Nephron progenitor cell (in vitro differentiated cells): ENCODE measurements around the gene GP9.

Experiments used
- DNase-seq: peaks from one replicate; pipeline ENCODE4 v3.0.0; 2021
- H3K27ac Mint-ChIP-seq: 2 replicates; pipeline ENCODE4 v1.8.0; 2021; ENCODE audit warnings: mild to moderate bottlenecking, moderate library complexity, mixed read lengths
- H3K27me3 Mint-ChIP-seq: 2 replicates; pipeline ENCODE4 v1.8.0; 2021; ENCODE audit warnings: mild to moderate bottlenecking, low read depth, mixed read lengths; ENCODE audit not compliant: poor library complexity
- H3K36me3 Mint-ChIP-seq: 2 replicates; pipeline ENCODE4 v1.8.0; 2021; ENCODE audit warnings: low read depth, mixed read lengths
- H3K4me1 Mint-ChIP-seq: 2 replicates; pipeline ENCODE4 v1.8.0; 2021; ENCODE audit warnings: mixed read lengths
- H3K4me3 Mint-ChIP-seq: 2 replicates; pipeline ENCODE4 v1.8.0; 2021; ENCODE audit warnings: mild to moderate bottlenecking, moderate library complexity, mixed read lengths
- H3K9me3 Mint-ChIP-seq: 2 replicates; pipeline ENCODE4 v1.8.0; 2021; ENCODE audit warnings: mild to moderate bottlenecking, moderate library complexity, mixed read lengths
- TF ChIP-seq, protein P1 (sequence below): fragments of 200-600 bp; sonication (generic); IDR thresholded peaks from 2 replicates; pipeline ENCODE4 v1.5.0; 2021; ENCODE audit warnings: antibody characterized with exemption

GP9 gene

DNA sequence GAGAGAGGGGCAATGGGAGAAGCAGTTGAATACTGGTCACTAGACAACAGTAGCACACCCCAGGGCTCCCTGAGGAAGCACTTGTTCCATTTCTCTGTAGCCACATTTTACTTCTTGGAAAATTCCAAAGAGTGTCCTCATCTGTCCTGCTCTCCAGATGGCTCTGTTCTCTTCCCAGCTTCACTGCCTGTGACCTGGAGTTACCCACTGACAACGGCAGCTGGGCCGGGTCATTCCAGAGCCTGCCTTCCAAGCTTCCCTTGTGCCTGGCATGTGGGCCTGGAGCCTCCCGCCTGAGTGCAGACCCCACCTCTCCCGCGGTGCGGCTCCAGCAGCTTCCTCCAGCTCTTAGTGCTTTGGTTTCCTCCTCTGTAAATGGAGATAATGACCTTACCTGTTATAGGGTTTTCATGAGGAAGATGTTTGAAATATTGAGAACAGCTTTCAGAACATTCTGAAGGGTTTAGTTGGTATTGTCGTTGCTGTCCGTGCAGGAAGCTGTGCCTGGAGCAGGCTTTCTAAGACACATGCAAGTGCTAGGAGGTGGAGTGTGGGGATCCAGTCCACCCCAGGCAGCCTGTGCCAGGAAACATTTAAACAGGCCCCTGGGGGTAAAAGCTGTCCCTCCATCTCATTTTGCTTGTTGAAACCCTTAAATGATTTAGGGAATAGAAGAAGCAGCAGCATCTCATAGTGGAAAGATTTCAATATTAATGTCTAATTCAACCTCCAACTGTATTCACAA, 34.7 kb upstream of the GP9 start:
- no peak overlapping the region for H3K27ac Mint-ChIP-seq
- H3K4me3 Mint-ChIP-seq = peak overlapping the region; percentile 61
- H3K4me1 Mint-ChIP-seq = peaks cover 10% of the 10 kb centered on the region
- peaks cover 30% of the 10 kb centered on the region for H3K27me3 Mint-ChIP-seq
- no peak for DNase-seq
- no peaks in the 10 kb centered on the region for H3K36me3 Mint-ChIP-seq
- TF ChIP-seq, protein P1, sequence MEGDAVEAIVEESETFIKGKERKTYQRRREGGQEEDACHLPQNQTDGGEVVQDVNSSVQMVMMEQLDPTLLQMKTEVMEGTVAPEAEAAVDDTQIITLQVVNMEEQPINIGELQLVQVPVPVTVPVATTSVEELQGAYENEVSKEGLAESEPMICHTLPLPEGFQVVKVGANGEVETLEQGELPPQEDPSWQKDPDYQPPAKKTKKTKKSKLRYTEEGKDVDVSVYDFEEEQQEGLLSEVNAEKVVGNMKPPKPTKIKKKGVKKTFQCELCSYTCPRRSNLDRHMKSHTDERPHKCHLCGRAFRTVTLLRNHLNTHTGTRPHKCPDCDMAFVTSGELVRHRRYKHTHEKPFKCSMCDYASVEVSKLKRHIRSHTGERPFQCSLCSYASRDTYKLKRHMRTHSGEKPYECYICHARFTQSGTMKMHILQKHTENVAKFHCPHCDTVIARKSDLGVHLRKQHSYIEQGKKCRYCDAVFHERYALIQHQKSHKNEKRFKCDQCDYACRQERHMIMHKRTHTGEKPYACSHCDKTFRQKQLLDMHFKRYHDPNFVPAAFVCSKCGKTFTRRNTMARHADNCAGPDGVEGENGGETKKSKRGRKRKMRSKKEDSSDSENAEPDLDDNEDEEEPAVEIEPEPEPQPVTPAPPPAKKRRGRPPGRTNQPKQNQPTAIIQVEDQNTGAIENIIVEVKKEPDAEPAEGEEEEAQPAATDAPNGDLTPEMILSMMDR = no peak
- peaks cover 4% of the 10 kb centered on the region for H3K9me3 Mint-ChIP-seq

GRCh38 chr3:129026728-129027543, 33.6 kb upstream of the GP9 start:
- peaks cover 27% of the 10 kb centered on the region for H3K27me3 Mint-ChIP-seq

DNA sequence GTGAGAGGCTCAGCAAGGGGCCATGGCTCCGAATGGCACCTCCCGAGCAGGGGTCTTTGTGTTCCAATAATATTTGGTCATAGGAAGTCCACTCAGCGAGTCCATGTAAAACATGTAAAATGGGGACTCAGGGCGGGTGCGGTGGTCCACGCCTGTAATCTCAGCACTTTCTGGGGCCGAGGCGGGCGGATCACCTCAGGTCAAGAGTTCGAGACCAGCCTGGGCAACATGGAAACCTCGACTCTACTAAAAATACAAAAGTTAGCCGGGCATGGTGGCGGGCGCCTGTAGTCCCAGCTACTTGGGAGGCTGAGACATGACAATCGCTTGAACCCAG, 33.1 kb upstream of the GP9 start:
- H3K36me3 Mint-ChIP-seq = no peaks in the 10 kb centered on the region
- peaks cover 27% of the 10 kb centered on the region for H3K27me3 Mint-ChIP-seq
- DNase-seq = no peak
- no peak overlapping the region for H3K4me3 Mint-ChIP-seq
- H3K27ac Mint-ChIP-seq = no peak overlapping the region
- H3K4me1 Mint-ChIP-seq = peaks cover 19% of the 10 kb centered on the region
- TF ChIP-seq, protein P1 = no peak
- H3K9me3 Mint-ChIP-seq = peaks cover 4% of the 10 kb centered on the region

More at GRCh38 chr3:129026728-129027543, 33.6 kb upstream of the GP9 start:
- peaks cover 14% of the 10 kb centered on the region for H3K4me1 Mint-ChIP-seq
- peak; percentile 85 for DNase-seq
- TF ChIP-seq, protein P1 = peak; percentile 54
- peaks cover 4% of the 10 kb centered on the region for H3K9me3 Mint-ChIP-seq
- H3K4me3 Mint-ChIP-seq = peak overlapping the region; percentile 61
- H3K27ac Mint-ChIP-seq = no peak overlapping the region
- no peaks in the 10 kb centered on the region for H3K36me3 Mint-ChIP-seq

- Mint-ChIP-seq H3K4me1 (peaks cover 27% of the 10 kb centered on the region), H3K9me3 (peaks cover 4% of the 10 kb centered on the region), H3K27me3 (peaks cover 27% of the 10 kb centered on the region), H3K4me3 (no peak overlapping the region), H3K36me3 (no peaks in the 10 kb centered on the region), H3K27ac (no peak overlapping the region)
- TF ChIP-seq, protein P1 = no peak
- DNase-seq = no peak
These were observed 31.7 kb upstream of the GP9 start for GRCh38 chr3:129028866-129029265.

GRCh38 chr3:129030611-129031010, 30.0 kb upstream of the GP9 start:
- H3K27me3 Mint-ChIP-seq = peaks cover 19% of the 10 kb centered on the region
- H3K4me3 Mint-ChIP-seq = no peak overlapping the region
- TF ChIP-seq, protein P1 = no peak
- peaks cover 27% of the 10 kb centered on the region for H3K4me1 Mint-ChIP-seq
- H3K27ac Mint-ChIP-seq = no peak overlapping the region
- no peak for DNase-seq
- no peaks in the 10 kb centered on the region for H3K36me3 Mint-ChIP-seq
- peaks cover 4% of the 10 kb centered on the region for H3K9me3 Mint-ChIP-seq
